Activated T-helper 1 cell treated with anti-CD3 and anti-CD28 coated beads, Interleukin-2, amount 50 U/mL, for 16 hours (primary cell): ENCODE data around the gene PLCB1.
"Not testable (repeated sequence)": the region's sequence is repeated elsewhere in the genome, so short reads cannot be mapped to it uniquely, and the experiment has no call there.

ENCODE experiments used
- DNase-seq, 2 donors: peaks; one replicate each; pipeline ENCODE4 v3.0.0-alpha.2; 2020; ENCODE audit warnings: low read depth in 1 of 2, low spot score in 1 of 2

The PLCB1 gene

GRCh38 chr20:8156235-8157079, 24.4 kb downstream of the PLCB1 start:
- DNase-seq = no peak

GRCh38 chr20:8159217-8159616, 27.2 kb downstream of the PLCB1 start:
- not testable (repeated sequence) for DNase-seq

- DNase-seq = no peak
These were observed 29.4 kb downstream of the PLCB1 start for GRCh38 chr20:8161264-8162071.

- no peak for DNase-seq
These were observed 30.5 kb downstream of the PLCB1 start for GRCh38 chr20:8162610-8163009.

GRCh38 chr20:8163543-8163942, 31.5 kb downstream of the PLCB1 start:
- DNase-seq = no peak

GRCh38 chr20:8166730-8167129, 34.7 kb downstream of the PLCB1 start:
- DNase-seq = no peak

GRCh38 chr20:8168785-8169288, 36.8 kb downstream of the PLCB1 start:
- DNase-seq = no peak

- DNase-seq = no peak
These were observed 38.9 kb downstream of the PLCB1 start for GRCh38 chr20:8170921-8171320.

GRCh38 chr20:8172191-8172590, 40.1 kb downstream of the PLCB1 start:
- no peak for DNase-seq

- DNase-seq = no peak
These were observed 43.9 kb downstream of the PLCB1 start for GRCh38 chr20:8175741-8176675.

- no peak for DNase-seq
These were observed 51.5 kb downstream of the PLCB1 start for GRCh38 chr20:8183526-8183925.

- DNase-seq = no peak
These were observed 55.7 kb downstream of the PLCB1 start for GRCh38 chr20:8187740-8188139.

- no peak for DNase-seq
These were observed 58.2 kb downstream of the PLCB1 start for GRCh38 chr20:8190043-8190880.

- DNase-seq = no peak
These were observed 62.7 kb downstream of the PLCB1 start for GRCh38 chr20:8194721-8195120.

- no peak for DNase-seq
These were observed 64.0 kb downstream of the PLCB1 start for GRCh38 chr20:8196096-8196495.

GRCh38 chr20:8200220-8200619, 68.2 kb downstream of the PLCB1 start:
- DNase-seq = no peak

GRCh38 chr20:8203366-8203765, 71.3 kb downstream of the PLCB1 start:
- DNase-seq = no peak

GRCh38 chr20:8205996-8206395, 73.9 kb downstream of the PLCB1 start:
- DNase-seq = no peak

GRCh38 chr20:8208226-8208625, 76.2 kb downstream of the PLCB1 start:
- no peak for DNase-seq

- no peak for DNase-seq
These were observed 77.0 kb downstream of the PLCB1 start for GRCh38 chr20:8209061-8209460.
